Endothelial cell (in vitro differentiated cells): ENCODE data around the gene PRRT2. TPM values are rescaled to one million over a fixed set of nuclear protein-coding genes. Genes with fewer than 3 reads are reported as not detected.
A peak's percentile ranks its signal among the peaks of the same experiment; 100 is the strongest.
"Not testable (repeated sequence)": the region's sequence is repeated elsewhere in the genome, so short reads cannot be mapped to it uniquely, and the experiment has no call there.

Experiments
- DNase-seq: peaks from one replicate; pipeline ENCODE4 v3.0.0; 2021; ENCODE audit warnings: low spot score
- H3K27ac Mint-ChIP-seq: one replicate; pipeline ENCODE4 v1.8.0; 2021; ENCODE audit warnings: mixed read lengths, inconsistent platforms; ENCODE audit not compliant: unreplicated experiment
- H3K27me3 Mint-ChIP-seq: one replicate; pipeline ENCODE4 v1.8.0; 2021; ENCODE audit warnings: mild to moderate bottlenecking, moderate library complexity, mixed read lengths, inconsistent platforms; ENCODE audit not compliant: unreplicated experiment
- H3K36me3 Mint-ChIP-seq: one replicate; pipeline ENCODE4 v1.8.0; 2021; ENCODE audit warnings: mild to moderate bottlenecking, low read depth, mixed read lengths, inconsistent platforms; ENCODE audit not compliant: unreplicated experiment
- H3K4me1 Mint-ChIP-seq: one replicate; pipeline ENCODE4 v1.8.0; 2021; ENCODE audit warnings: mild to moderate bottlenecking, mixed read lengths, inconsistent platforms; ENCODE audit not compliant: unreplicated experiment
- H3K4me3 Mint-ChIP-seq: one replicate; pipeline ENCODE4 v1.8.0; 2021; ENCODE audit warnings: mild to moderate bottlenecking, mixed read lengths, inconsistent platforms; ENCODE audit not compliant: unreplicated experiment
- H3K9me3 Mint-ChIP-seq: one replicate; pipeline ENCODE4 v1.8.0; 2021; ENCODE audit warnings: mixed read lengths, inconsistent platforms; ENCODE audit not compliant: unreplicated experiment
- CTCF ChIP-seq: fragments of 200-600 bp; sonication (generic); IDR thresholded peaks from one replicate; pipeline ENCODE4 v1.5.0; 2021; ENCODE audit warnings: antibody characterized with exemption; ENCODE audit not compliant: unreplicated experiment
- total RNA-seq: library from RNA; stranded (reverse); fragmentation: NEBNext Ultra II Directional; extraction: Animal tissue kit (Norgen Biotek cat#: 25700); gene quantifications from one replicate; pipeline ENCODE4 v1.2.1, GENCODE V29; 2021; ENCODE audit not compliant: unreplicated experiment

The PRRT2 gene
- total RNA-seq, 1 donor from 2014 or later = 15.0 TPM

- H3K27me3 Mint-ChIP-seq = peaks cover 10% of the 10 kb centered on the region
- DNase-seq = no peak
- H3K4me1 Mint-ChIP-seq = peaks cover 13% of the 10 kb centered on the region
- TF ChIP-seq CTCF = no peak
- peaks cover 7% of the 10 kb centered on the region for H3K36me3 Mint-ChIP-seq
- peak overlapping the region; percentile 22 for H3K27ac Mint-ChIP-seq
- H3K9me3 Mint-ChIP-seq = no peaks in the 10 kb centered on the region
- peak overlapping the region; percentile 97 for H3K4me3 Mint-ChIP-seq
Measured at GRCh38 chr16:29791845-29792807, 19.9 kb upstream of the PRRT2 start.

- peak overlapping the region; percentile 68 for H3K4me3 Mint-ChIP-seq
- H3K36me3 Mint-ChIP-seq = peaks cover 12% of the 10 kb centered on the region
- not testable (repeated sequence) for H3K27ac Mint-ChIP-seq, H3K9me3 Mint-ChIP-seq, DNase-seq
- H3K4me1 Mint-ChIP-seq = peaks cover 13% of the 10 kb centered on the region
- peaks cover 10% of the 10 kb centered on the region for H3K27me3 Mint-ChIP-seq
Measured at GRCh38 chr16:29793153-29793552, 18.8 kb upstream of the PRRT2 start.

GRCh38 chr16:29794231-29794710 lies 17.7 kb upstream of the PRRT2 start:
- no peak for TF ChIP-seq CTCF
- H3K36me3 Mint-ChIP-seq = peaks cover 15% of the 10 kb centered on the region

GRCh38 chr16:29802416-29802935 lies 9.5 kb upstream of the PRRT2 start:
- Mint-ChIP-seq H3K27ac (no peak overlapping the region), H3K4me3 (no peak overlapping the region), H3K27me3 (peaks cover 13% of the 10 kb centered on the region), H3K4me1 (peaks cover 11% of the 10 kb centered on the region), H3K36me3 (peaks cover 13% of the 10 kb centered on the region), H3K9me3 (no peaks in the 10 kb centered on the region)
- TF ChIP-seq CTCF = no peak
- DNase-seq = no peak

More at GRCh38 chr16:29794231-29794710, 17.7 kb upstream of the PRRT2 start:
- Mint-ChIP-seq H3K4me3 (no peak overlapping the region), H3K27ac (no peak overlapping the region), H3K4me1 (peaks cover 13% of the 10 kb centered on the region), H3K27me3 (peaks cover 10% of the 10 kb centered on the region), H3K9me3 (no peaks in the 10 kb centered on the region)
- DNase-seq = no peak

- peak overlapping the region; percentile 93 for H3K27ac Mint-ChIP-seq
- peak overlapping the region; percentile 99 for H3K4me3 Mint-ChIP-seq
- H3K27me3 Mint-ChIP-seq = peaks cover 22% of the 10 kb centered on the region
- no peaks in the 10 kb centered on the region for H3K9me3 Mint-ChIP-seq
- TF ChIP-seq CTCF = no peak
- peaks cover 21% of the 10 kb centered on the region for H3K4me1 Mint-ChIP-seq
- peaks cover 14% of the 10 kb centered on the region for H3K36me3 Mint-ChIP-seq
- no peak for DNase-seq
Measured at GRCh38 chr16:29804020-29804419, 8.0 kb upstream of the PRRT2 start.
